Neural cell (in vitro differentiated cells): ENCODE data around the gene ADGRG1. TPM values are rescaled to one million over a fixed set of nuclear protein-coding genes. Genes with fewer than 3 reads are reported as not detected.

Experiments used
- H2AFZ ChIP-seq: fragments of 200-600, 300-800 bp; sonication (generic), shearing (Covaris generic); 2 replicates; pipeline ENCODE4 v1.6.0; 2014; ENCODE audit warnings: low read depth, mild to moderate bottlenecking, antibody characterized with exemption, low read length, moderate library complexity
- H3F3A ChIP-seq: fragments of 200-600 bp; shearing (Covaris generic); 2 replicates; pipeline ENCODE4 v1.6.1; 2016; ENCODE audit warnings: mild to moderate bottlenecking, moderate library complexity, mixed read lengths, antibody characterized with exemption, low read length; ENCODE audit not compliant: insufficient read depth, poor library complexity, severe bottlenecking
- H3K27ac ChIP-seq: fragments of 200-600, 300-800 bp; sonication (generic), shearing (Covaris generic); 2 replicates; pipeline ENCODE4 v1.5.1; 2014; ENCODE audit warnings: mild to moderate bottlenecking, low read length, moderate library complexity
- H3K27me3 ChIP-seq: fragments of 300-800, 200-600 bp; sonication (generic), shearing (Covaris generic); 2 replicates; pipeline ENCODE4 v1.6.0; 2014; ENCODE audit warnings: mild to moderate bottlenecking, low read depth, low read length, moderate library complexity; ENCODE audit not compliant: insufficient read depth
- H3K36me3 ChIP-seq: fragments of 300-800, 200-600 bp; sonication (generic), shearing (Covaris generic); 2 replicates; pipeline ENCODE4 v1.5.1; 2014; ENCODE audit warnings: mild to moderate bottlenecking, antibody characterized with exemption, low read length, moderate library complexity; ENCODE audit not compliant: insufficient read depth
- H3K4me2 ChIP-seq: fragments of 300-800, 200-600 bp; sonication (generic), shearing (Covaris generic); 2 replicates; pipeline ENCODE4 v1.6.0; 2014; ENCODE audit warnings: mild to moderate bottlenecking, low read length
- H3K4me3 ChIP-seq: fragments of 300-800, 200-600 bp; sonication (generic), shearing (Covaris generic); 2 replicates; pipeline ENCODE4 v1.5.1; 2014; ENCODE audit warnings: mild to moderate bottlenecking, low read length, moderate library complexity
- H3K79me2 ChIP-seq: fragments of 200-600 bp; shearing (Covaris generic); replicated peaks from 2 replicates; pipeline ENCODE4 v1.6.0; 2014; ENCODE audit warnings: mild to moderate bottlenecking, low read length, moderate library complexity; ENCODE audit not compliant: insufficient read depth
- H3K9ac ChIP-seq: fragments of 300-800, 200-600 bp; sonication (generic), shearing (Covaris generic); 2 replicates; pipeline ENCODE4 v1.6.1; 2016; ENCODE audit warnings: mild to moderate bottlenecking, low read length, mixed read lengths
- H3K9me2 ChIP-seq: fragments of 200-600 bp; shearing (Covaris generic); 2 replicates; pipeline ENCODE4 v1.6.1; 2016; ENCODE audit warnings: mild to moderate bottlenecking, low read length, mixed read lengths; ENCODE audit not compliant: insufficient read depth
- H3K9me3 ChIP-seq: fragments of 200-600, 300-800 bp; sonication (generic), shearing (Covaris generic); 2 replicates; pipeline ENCODE4 v1.6.1; 2016; ENCODE audit warnings: mild to moderate bottlenecking, mixed run types, low read length, moderate library complexity, mixed read lengths
- H4K20me1 ChIP-seq: fragments of 200-600 bp; shearing (Covaris generic); 2 replicates; pipeline ENCODE4 v1.6.1; 2016; ENCODE audit warnings: mild to moderate bottlenecking, mixed run types; ENCODE audit not compliant: insufficient read depth
- CTCF ChIP-seq: fragments of 450-650 bp; IDR thresholded peaks from 2 replicates; pipeline ENCODE4 v1.5.1; 2014; ENCODE audit warnings: antibody characterized with exemption, mild to moderate bottlenecking, moderate library complexity; ENCODE audit not compliant: poor library complexity, severe bottlenecking
- EP300 ChIP-seq: fragments of 450-650 bp; conservative IDR thresholded peaks from 2 replicates; pipeline ENCODE4 v1.6.1; 2014; ENCODE audit warnings: antibody characterized with exemption, mild to moderate bottlenecking, moderate library complexity; ENCODE audit not compliant: poor library complexity, severe bottlenecking
- EZH2 ChIP-seq: fragments of 200-600, 300-800 bp; shearing (Covaris generic), sonication (generic); IDR thresholded peaks from 2 replicates; pipeline ENCODE4 v1.6.1; 2014; ENCODE audit warnings: antibody characterized with exemption, low read length, borderline replicate concordance, mild to moderate bottlenecking; ENCODE audit not compliant: insufficient read depth, poor library complexity, severe bottlenecking
- MXI1 ChIP-seq: fragments of 450-650 bp; conservative IDR thresholded peaks from 2 replicates; pipeline ENCODE4 v1.6.1; 2014; ENCODE audit warnings: antibody characterized with exemption, mild to moderate bottlenecking; ENCODE audit not compliant: poor library complexity, severe bottlenecking
- POLR2AphosphoS5 ChIP-seq: IDR thresholded peaks from 2 replicates; pipeline ENCODE4 v1.6.1; 2012
- RAD21 ChIP-seq: fragments of 450-650 bp; conservative IDR thresholded peaks from 2 replicates; pipeline ENCODE4 v1.6.1; 2014; ENCODE audit warnings: antibody characterized with exemption, mild to moderate bottlenecking, moderate library complexity
- REST ChIP-seq: IDR thresholded peaks from 2 replicates; pipeline ENCODE4 v1.6.1; 2012; ENCODE audit warnings: borderline replicate concordance
- SMC3 ChIP-seq: fragments of 450-650 bp; conservative IDR thresholded peaks from 2 replicates; pipeline ENCODE4 v1.6.1; 2014; ENCODE audit warnings: antibody characterized with exemption, mild to moderate bottlenecking, moderate library complexity; ENCODE audit not compliant: poor library complexity
- TAF1 ChIP-seq: IDR thresholded peaks from 2 replicates; pipeline ENCODE4 v1.6.1; 2012; ENCODE audit warnings: low read depth
- polyA plus RNA-seq: library from polyadenylated mRNA; depleted of rRNA; stranded (reverse); fragments of >200 nt; gene quantifications from 2 replicates; pipeline ENCODE4 v1.2.3, GENCODE V29; 2014

ADGRG1 gene
- polyA plus RNA-seq, 1 donor from 2014 or later = 86.8 TPM

GRCh38 chr16:57611706-57612105 lies 16.7 kb upstream of the ADGRG1 start:
- Histone ChIP-seq H3K27ac (no peak overlapping the region), H4K20me1 (no peaks in the 10 kb centered on the region), H3F3A (no peaks in the 10 kb centered on the region), H3K79me2 (no peaks in the 10 kb centered on the region), H3K9me3 (no peaks in the 10 kb centered on the region), H3K27me3 (no peaks in the 10 kb centered on the region), H3K36me3 (no peaks in the 10 kb centered on the region), H2AFZ (no peak overlapping the region), H3K4me2 (no peak overlapping the region), H3K9ac (no peak overlapping the region), H3K4me3 (no peak overlapping the region), H3K9me2 (no peaks in the 10 kb centered on the region)
- TF ChIP-seq EP300 = no peak
- TF ChIP-seq POLR2AphosphoS5 = no peak
- no peak for TF ChIP-seq REST
- TF ChIP-seq SMC3 = no peak
- no peak for TF ChIP-seq RAD21
- no peak for TF ChIP-seq MXI1
- TF ChIP-seq CTCF = no peak
- no peak for TF ChIP-seq EZH2
- no peak for TF ChIP-seq TAF1

GRCh38 chr16:57612494-57612893 lies 15.9 kb upstream of the ADGRG1 start:
- no peak overlapping the region for H3K4me2 ChIP-seq

GRCh38 chr16:57613514-57613913 lies 14.9 kb upstream of the ADGRG1 start:
- H3K36me3 ChIP-seq = no peaks in the 10 kb centered on the region
- no peaks in the 10 kb centered on the region for H3K27me3 ChIP-seq
- TF ChIP-seq REST (no peak), TAF1 (no peak), RAD21 (no peak), EP300 (no peak), EZH2 (no peak), MXI1 (no peak), CTCF (no peak), POLR2AphosphoS5 (no peak), SMC3 (no peak)
- H4K20me1 ChIP-seq = no peaks in the 10 kb centered on the region
- no peak overlapping the region for H2AFZ ChIP-seq
- no peak overlapping the region for H3K27ac ChIP-seq
- no peaks in the 10 kb centered on the region for H3F3A ChIP-seq
- no peak overlapping the region for H3K4me2 ChIP-seq
- no peak overlapping the region for H3K9ac ChIP-seq
- no peaks in the 10 kb centered on the region for H3K79me2 ChIP-seq
- H3K9me2 ChIP-seq = no peaks in the 10 kb centered on the region
- no peaks in the 10 kb centered on the region for H3K9me3 ChIP-seq
- no peak overlapping the region for H3K4me3 ChIP-seq

More at GRCh38 chr16:57612494-57612893, 15.9 kb upstream of the ADGRG1 start:
- no peaks in the 10 kb centered on the region for H3K9me2 ChIP-seq
- H4K20me1 ChIP-seq = no peaks in the 10 kb centered on the region
- no peak overlapping the region for H3K4me3 ChIP-seq
- no peaks in the 10 kb centered on the region for H3F3A ChIP-seq
- no peaks in the 10 kb centered on the region for H3K36me3 ChIP-seq
- no peaks in the 10 kb centered on the region for H3K27me3 ChIP-seq
- H3K27ac ChIP-seq = no peak overlapping the region
- no peak overlapping the region for H3K9ac ChIP-seq
- no peaks in the 10 kb centered on the region for H3K79me2 ChIP-seq
- no peaks in the 10 kb centered on the region for H3K9me3 ChIP-seq
- H2AFZ ChIP-seq = no peak overlapping the region
- no peak for TF ChIP-seq EP300
- TF ChIP-seq TAF1 = no peak
